NCI-H69 (cell line): ENCODE data around the gene TLR9.
A peak's percentile ranks its signal among the peaks of the same experiment; 100 is the strongest.
"Not testable (repeated sequence)": the region's sequence is repeated elsewhere in the genome, so short reads cannot be mapped to it uniquely, and the experiment has no call there.

Source experiments
- DNase-seq: peaks from one replicate; lab custom pipeline; 2025; lab: John Stamatoyannopoulos, UW

The TLR9 gene, protein sequence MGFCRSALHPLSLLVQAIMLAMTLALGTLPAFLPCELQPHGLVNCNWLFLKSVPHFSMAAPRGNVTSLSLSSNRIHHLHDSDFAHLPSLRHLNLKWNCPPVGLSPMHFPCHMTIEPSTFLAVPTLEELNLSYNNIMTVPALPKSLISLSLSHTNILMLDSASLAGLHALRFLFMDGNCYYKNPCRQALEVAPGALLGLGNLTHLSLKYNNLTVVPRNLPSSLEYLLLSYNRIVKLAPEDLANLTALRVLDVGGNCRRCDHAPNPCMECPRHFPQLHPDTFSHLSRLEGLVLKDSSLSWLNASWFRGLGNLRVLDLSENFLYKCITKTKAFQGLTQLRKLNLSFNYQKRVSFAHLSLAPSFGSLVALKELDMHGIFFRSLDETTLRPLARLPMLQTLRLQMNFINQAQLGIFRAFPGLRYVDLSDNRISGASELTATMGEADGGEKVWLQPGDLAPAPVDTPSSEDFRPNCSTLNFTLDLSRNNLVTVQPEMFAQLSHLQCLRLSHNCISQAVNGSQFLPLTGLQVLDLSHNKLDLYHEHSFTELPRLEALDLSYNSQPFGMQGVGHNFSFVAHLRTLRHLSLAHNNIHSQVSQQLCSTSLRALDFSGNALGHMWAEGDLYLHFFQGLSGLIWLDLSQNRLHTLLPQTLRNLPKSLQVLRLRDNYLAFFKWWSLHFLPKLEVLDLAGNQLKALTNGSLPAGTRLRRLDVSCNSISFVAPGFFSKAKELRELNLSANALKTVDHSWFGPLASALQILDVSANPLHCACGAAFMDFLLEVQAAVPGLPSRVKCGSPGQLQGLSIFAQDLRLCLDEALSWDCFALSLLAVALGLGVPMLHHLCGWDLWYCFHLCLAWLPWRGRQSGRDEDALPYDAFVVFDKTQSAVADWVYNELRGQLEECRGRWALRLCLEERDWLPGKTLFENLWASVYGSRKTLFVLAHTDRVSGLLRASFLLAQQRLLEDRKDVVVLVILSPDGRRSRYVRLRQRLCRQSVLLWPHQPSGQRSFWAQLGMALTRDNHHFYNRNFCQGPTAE

DNA sequence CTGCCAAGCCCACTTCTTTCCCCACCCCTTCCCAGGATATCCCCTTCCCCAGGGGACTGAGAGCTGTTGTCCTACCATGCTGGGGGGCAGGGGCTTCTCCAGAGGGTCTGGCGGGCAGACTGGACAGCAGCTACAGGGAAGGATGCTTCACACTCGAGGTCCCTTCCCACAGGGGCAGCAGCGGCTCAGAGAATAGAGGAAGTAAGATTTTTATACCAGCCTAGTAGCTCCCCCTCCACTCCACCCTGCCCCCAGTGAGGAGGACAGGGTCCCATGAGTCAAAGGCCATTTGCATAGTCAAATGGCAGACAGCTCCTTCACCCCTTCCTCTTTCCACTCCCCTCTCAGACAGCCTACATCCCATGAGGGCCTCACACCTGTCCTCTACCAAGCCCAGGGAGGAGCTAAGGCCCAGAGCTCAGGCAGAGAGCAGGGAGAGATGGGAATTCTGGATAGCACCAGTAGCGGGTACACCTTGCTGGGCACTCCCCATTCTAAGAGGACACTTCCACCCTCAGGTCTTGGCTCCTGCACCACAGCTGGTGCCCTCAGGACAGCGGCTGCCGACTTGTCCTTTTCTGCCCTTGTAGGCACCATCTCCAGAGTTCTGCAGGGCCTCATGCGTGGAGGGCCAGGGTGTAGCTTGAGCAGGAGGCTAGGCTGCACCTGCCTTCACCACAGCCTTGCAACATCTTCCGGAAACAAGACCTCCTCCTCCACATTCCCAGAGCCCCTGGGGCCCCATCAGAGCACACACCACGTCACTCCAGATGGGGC lies at the start of gene TLR9:
Gene TLR9, minus strand, starts transcription at position 194 of the 777 bp plus-strand sequence. Its CDS starts 116 bp downstream, at position 78.
- no peak for DNase-seq

- DNase-seq: not testable (repeated sequence)
These were observed 49.3 kb upstream of the TLR9 start for GRCh38 chr3:52274781-52275180.

DNA sequence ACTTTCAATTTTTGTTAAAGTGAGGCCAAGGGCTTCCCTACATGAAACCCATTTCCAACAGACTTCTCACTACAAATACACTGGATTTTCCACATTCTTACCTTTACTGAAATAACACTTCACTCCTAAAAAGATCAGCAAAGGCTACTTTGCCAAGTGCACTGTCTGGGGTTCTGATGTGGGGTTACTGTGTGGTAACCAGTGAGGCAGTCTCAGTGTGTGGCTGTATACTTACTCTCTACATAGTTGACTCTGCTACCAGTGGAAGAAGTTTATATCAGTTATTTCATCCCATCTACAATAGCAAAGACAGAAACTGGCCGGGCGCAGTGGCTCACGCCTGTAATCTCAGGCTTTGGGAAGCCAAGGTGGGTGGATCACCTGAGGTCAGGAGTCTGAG lies 47.4 kb upstream of the TLR9 start:
- DNase-seq: no peak

DNA sequence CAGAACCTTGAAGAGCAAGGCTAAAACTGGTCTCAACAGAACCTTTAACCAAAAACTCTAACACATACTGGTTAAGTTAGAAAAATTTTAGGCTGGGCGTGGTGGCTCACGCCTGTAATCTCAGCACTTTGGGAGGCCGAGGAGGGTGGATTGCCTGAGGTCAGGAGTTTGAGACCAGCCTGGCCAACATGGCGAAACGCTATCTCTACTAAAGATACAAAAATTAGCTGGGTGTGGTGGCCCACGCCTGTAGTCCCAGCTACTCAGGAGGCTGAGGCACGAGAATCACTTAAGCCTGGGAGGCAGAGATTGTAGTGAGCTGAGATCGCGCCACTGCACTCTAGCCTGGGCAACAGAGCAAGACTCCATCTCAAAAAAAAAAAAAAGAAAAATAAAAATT lies 46.7 kb upstream of the TLR9 start:
- not testable (repeated sequence) for DNase-seq

DNA sequence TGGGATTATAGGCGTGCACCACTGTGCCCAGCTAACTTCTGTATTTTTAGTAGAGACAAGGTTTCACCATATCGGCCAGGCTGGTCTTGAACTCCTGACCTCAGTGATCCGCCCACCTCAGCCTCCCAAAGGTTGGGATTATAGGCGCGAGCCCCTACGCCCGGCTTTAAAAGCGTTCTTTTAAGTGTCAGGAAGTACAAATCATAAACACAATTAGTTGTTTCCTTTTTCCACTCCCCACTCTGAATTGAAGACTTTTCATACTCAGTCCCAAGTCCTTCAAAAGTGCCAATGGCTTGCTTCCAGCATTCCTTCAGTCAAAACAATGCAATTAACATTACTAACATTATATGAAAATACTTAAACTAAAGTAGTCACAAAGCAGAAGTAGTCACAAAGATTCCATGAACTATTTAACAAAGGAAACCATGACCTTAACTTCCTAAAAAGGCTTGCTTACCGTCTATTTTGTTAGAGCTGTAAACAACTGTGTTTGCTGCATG lies 44.9 kb upstream of the TLR9 start:
- DNase-seq: no peak

DNA sequence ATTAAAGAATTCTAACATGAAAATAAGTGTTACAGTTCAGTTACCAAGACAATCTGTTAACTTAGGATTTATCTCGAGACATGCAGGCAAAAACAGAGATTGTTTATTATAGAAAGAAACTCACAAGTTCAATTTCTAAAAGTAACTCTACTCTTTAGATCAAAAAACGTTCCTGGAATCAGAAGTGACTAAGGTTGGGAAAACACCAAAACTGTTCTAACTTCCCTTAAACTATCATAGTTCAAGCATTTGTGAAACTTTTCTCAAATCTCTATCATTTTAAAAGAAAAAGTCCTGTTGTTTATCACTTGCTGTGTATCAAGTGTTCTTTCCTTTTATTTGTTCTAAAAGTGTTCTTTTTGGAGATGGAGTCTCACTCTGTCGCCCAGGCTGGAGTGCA lies 44.3 kb upstream of the TLR9 start:
- DNase-seq: no peak

DNA sequence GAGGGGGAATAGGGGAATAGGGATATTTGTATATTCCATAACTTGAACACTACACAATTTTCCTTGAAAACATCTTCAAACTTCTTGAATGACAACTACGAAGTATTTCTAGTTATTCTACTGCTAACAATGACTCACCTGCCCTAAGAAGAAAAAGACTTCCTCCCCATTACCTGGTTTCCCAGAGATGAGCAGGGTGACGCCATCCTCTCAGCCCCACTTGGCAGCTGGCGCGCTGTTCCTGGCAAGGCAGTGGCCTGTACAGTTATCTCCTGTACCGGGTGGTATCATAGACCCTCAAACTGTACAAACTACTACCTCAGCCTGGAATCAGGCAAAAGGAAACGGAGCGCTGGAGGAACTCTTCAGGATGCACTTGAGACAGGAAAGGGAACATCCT lies 42.6 kb upstream of the TLR9 start:
- no peak for DNase-seq

DNA sequence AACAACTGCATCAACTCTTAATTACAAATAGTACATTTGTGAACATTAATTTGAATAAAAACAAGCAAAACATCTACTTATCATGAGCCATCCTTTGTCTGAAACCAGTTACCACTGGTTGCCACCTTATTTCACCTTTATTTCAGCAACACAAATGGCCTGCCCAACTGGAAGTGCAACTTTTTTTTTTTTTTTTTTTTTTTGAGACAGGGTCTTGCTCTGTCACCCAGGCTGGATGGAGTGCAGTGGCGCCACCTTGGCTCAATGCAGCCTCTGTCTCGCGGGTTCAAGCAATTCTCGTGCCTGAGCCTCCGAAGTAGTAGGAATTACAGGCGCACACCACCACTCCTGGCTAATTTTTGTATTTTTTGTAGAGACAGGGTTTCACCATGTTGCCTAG lies 39.9 kb upstream of the TLR9 start:
- DNase-seq: no peak

DNA sequence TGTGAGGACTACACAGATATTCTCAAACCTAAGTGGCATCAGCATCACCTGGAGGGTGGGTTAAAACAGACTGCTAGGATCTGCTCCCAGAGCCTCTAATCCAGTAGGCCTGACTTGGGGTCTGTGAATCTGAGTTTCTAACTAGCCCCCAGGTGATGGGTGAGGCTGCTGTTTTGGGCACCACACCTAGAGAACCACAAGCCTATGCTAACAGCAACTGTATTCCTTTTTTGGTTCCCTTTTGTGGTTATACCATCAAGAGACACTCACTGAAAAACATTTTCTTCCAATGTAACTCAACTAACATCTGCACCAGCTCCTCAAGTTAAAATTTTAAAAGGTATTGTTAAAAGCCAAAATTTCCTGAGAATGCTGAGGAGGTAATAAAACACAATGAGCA lies 37.0 kb upstream of the TLR9 start:
- DNase-seq: no peak

GRCh38 chr3:52259448-52259847 lies 34.0 kb upstream of the TLR9 start:
- DNase-seq: no peak

- no peak for DNase-seq
These were observed 33.6 kb upstream of the TLR9 start for GRCh38 chr3:52259035-52259434.

GRCh38 chr3:52257911-52258310 lies 32.5 kb upstream of the TLR9 start:
- DNase-seq: no peak

GRCh38 chr3:52256622-52257021 lies 31.2 kb upstream of the TLR9 start:
- no peak for DNase-seq

DNA sequence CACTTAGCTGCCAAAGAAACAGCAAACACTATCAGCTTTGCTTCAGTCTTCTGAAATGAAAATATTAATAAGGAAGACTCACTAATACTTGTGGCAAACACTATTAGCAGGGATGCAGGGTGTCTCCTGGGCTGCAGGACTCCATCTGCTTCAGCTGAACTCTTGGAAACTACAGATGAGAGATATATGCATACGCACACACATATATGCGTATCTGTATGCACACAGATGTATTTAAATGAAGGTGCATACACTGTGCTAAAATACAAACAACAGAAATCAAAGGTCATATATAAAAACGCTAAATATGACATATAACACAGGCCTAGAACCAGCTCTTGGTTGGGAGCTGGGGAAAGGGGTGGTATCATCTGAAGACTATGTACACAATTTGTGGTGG lies 30.7 kb upstream of the TLR9 start:
- DNase-seq: no peak

DNA sequence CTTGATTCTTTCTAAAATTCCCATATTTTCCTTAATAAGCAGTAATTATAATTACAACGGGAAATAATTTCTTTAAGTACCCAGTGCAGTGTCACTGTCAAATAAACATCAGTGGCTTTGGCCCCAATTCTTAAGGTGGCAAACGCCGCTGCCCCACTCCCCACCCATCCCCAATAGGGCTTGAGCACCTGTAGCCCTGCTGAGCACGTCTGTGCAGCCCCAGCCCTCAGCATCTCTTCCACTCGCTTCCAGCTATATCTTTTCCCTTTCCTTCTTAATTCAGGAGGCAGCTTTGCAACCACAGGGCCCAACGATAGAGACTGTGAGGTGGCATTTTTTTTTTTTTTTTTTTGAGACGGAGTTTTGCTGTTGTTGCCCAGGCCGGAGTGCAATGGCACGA lies 29.2 kb upstream of the TLR9 start:
- DNase-seq: no peak

GRCh38 chr3:52253314-52254304 lies 28.2 kb upstream of the TLR9 start:
- no peak for DNase-seq

DNA sequence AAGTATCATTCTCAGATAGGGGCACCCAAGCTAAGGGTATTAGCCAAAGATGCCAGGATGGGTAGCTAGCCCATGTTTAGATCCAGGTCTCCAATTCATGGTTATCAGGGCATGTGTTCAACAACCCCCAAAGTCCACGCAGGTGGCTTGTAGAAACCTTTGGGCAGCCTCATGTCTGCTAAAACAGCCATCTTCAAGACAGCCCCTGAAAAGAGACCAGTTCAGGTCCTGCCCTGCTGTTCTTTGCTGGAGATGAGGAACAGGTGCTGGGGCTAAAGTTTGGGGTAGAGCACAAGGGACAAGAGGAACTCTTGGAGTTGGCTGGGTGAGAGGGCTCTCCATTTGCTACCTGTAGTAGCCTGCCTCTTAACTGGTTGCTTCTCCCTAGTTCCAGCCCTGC lies 24.7 kb upstream of the TLR9 start:
- DNase-seq: no peak

GRCh38 chr3:52249683-52250082 lies 24.2 kb upstream of the TLR9 start:
- DNase-seq: no peak

DNA sequence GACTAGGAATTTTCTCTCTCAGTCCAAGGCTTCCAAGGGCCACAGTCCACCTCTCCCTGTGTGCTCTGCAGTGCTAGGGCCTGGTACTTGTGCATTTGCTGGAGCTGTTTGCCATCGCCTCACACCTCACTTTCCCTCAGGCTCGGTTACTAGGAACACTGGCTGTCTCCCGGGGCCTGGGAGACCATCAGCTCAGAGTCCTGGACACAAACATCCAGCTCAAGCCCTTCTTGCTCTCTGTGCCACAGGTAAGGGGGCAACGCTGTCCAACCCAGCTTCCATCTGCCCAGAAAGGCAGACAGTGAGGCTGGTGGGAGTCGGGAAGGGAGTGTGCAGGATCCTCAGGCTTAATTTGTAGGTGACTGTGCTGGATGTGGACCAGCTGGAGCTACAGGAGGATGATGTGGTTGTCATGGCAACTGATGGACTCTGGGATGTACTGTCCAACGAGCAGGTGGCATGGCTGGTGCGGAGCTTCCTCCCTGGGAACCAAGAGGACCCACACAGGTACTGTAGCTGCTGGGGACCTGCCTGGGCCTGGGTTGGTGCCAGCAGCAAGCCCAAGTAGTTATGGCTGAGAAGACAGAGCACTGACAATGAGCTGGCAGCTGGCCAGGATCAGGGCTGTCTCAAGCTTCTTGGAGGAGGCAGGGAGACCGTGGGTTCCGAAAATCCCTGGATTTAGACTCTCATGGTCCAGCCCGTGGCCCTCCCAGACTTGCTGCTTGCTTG lies 23.5 kb upstream of the TLR9 start:
- peak; percentile 34 for DNase-seq

- DNase-seq: no peak
These were observed 22.7 kb upstream of the TLR9 start for GRCh38 chr3:52248165-52248541.
